ENCODE results near the gene PITX1. TPM values are rescaled to one million over a fixed set of nuclear protein-coding genes. Genes with fewer than 3 reads are reported as not detected.

The PITX1 gene
- total and polyA plus RNA-seq, 2 donors (not counting 1 experiment from before 2014, with no cell fraction given): 0.13 TPM; not detected in 1

- peaks cover 21% of the 10 kb centered on the region in 2 donors for H3K4me1 ChIP-seq (ENCODE audit: control insufficient read depth in 2 of 2, insufficient read depth in 2 of 2, low read length in 2 of 2)
- Mint-ChIP-seq H3K9me3 (ENCODE audit: insufficient read depth) (no peaks in the 10 kb centered on the region), H3K27ac (no peak overlapping the region), H3K4me1 (peaks cover 24% of the 10 kb centered on the region), H3K27me3 (peaks cover 67% of the 10 kb centered on the region), H3K4me3 (no peak overlapping the region)
- no peaks in the 10 kb centered on the region for H3K36me3 ChIP-seq (replicated peaks in 1 of 2; ENCODE audit: control extremely low read depth in 1 of 2, control insufficient read depth in 1 of 2, extremely low read depth in 1 of 2, insufficient read depth in 2 of 2, low read length in 1 of 2)
- H4K20me1 ChIP-seq (ENCODE audit: control insufficient read depth, insufficient read depth, low read length, poor library complexity, severe bottlenecking): peaks cover under 1% of the 10 kb centered on the region
- DNase-seq (no peak), ATAC-seq (ENCODE audit: low read depth) (no peak)
- ChIA-PET POLR2A (no interaction called here), CTCF (no interaction called here)
- no peak overlapping the region for H3K4me2 ChIP-seq (replicated peaks; ENCODE audit: low read depth, low read length, poor library complexity, severe bottlenecking)
- TF ChIP-seq EZH2 (IDR thresholded peaks at IDR 0.05; ENCODE audit: borderline replicate concordance, insufficient read depth, low read depth, low read length, poor library complexity, severe bottlenecking) (no peak), CTCF (IDR thresholded peaks at IDR 0.05) (no peak)
- H3K9ac ChIP-seq (ENCODE audit: low read length): no peak overlapping the region
- H3K9me3 ChIP-seq (ENCODE audit: control extremely low read depth in 1 of 3, control insufficient read depth in 2 of 3, insufficient read depth in 1 of 3, low read length in 2 of 3): peaks cover 0 to 20% (median 0%) of the 10 kb centered on the region in 3 donors
- no peak overlapping the region for H2AFZ ChIP-seq (ENCODE audit: insufficient read depth, low read depth, low read length, poor library complexity, severe bottlenecking)
- no peak overlapping the region for H3K27ac ChIP-seq (ENCODE audit: low read length in 2 of 2)
- H3K79me2 ChIP-seq (ENCODE audit: control insufficient read depth, insufficient read depth, low read length): no peaks in the 10 kb centered on the region
- H3K27me3 ChIP-seq (replicated peaks in 1 of 4; ENCODE audit: control extremely low read depth in 1 of 4, control insufficient read depth in 3 of 4, insufficient read depth in 4 of 4, low read length in 3 of 4): peaks cover 0 to 90% (median 53%) of the 10 kb centered on the region in 4 experiments
- intact Hi-C loops (cut with micrococcal nuclease): loop anchor here (10.0 kb wide), 1 partner anchor 311 kb away; the partner anchor contains the start of gene CAMLG
- no peak overlapping the region for H3K4me3 ChIP-seq (ENCODE audit: control extremely low read depth in 1 of 5, extremely low read depth in 1 of 5, insufficient read depth in 1 of 5, low read depth in 2 of 5, low read length in 4 of 5)
Observed at GRCh38 chr5:135045488-135045887, 11.5 kb upstream of the PITX1 start.

GRCh38 chr5:135042595-135042994 lies 8.6 kb upstream of the PITX1 start:
- H3K4me3 Mint-ChIP-seq: no peak overlapping the region
- ChIA-PET CTCF (no interaction called here), POLR2A (no interaction called here)
- no peak overlapping the region for H3K9ac ChIP-seq (ENCODE audit: low read length)
- ATAC-seq (ENCODE audit: low read depth) (no peak), DNase-seq (no peak)
- no peaks in the 10 kb centered on the region for H3K9me3 Mint-ChIP-seq (ENCODE audit: insufficient read depth)
- no CpG with 5 or more reads among the region's 1 CpG for WGBS (ENCODE audit: insufficient coverage)
- peaks cover 27% of the 10 kb centered on the region for H3K4me1 Mint-ChIP-seq
- H3K4me2 ChIP-seq (replicated peaks; ENCODE audit: low read depth, low read length, poor library complexity, severe bottlenecking): no peak overlapping the region
- peaks cover 56% of the 10 kb centered on the region for H3K27me3 Mint-ChIP-seq
- H2AFZ ChIP-seq (ENCODE audit: insufficient read depth, low read depth, low read length, poor library complexity, severe bottlenecking): no peak overlapping the region
- H3K27ac ChIP-seq (ENCODE audit: low read length in 2 of 2): no peak overlapping the region
- H3K27me3 ChIP-seq (replicated peaks in 1 of 4; ENCODE audit: control extremely low read depth in 1 of 4, control insufficient read depth in 3 of 4, insufficient read depth in 4 of 4, low read length in 3 of 4): peaks cover 0 to 89% (median 60%) of the 10 kb centered on the region in 4 experiments
- no peaks in the 10 kb centered on the region for H3K36me3 ChIP-seq (replicated peaks in 1 of 2; ENCODE audit: control extremely low read depth in 1 of 2, control insufficient read depth in 1 of 2, extremely low read depth in 1 of 2, insufficient read depth in 2 of 2, low read length in 1 of 2)
- peaks cover 32 to 45% of the 10 kb centered on the region in 2 donors for H3K4me1 ChIP-seq (ENCODE audit: control insufficient read depth in 2 of 2, insufficient read depth in 2 of 2, low read length in 2 of 2)
- H3K4me3 ChIP-seq (ENCODE audit: control extremely low read depth in 1 of 5, extremely low read depth in 1 of 5, insufficient read depth in 1 of 5, low read depth in 2 of 5, low read length in 4 of 5): no peak overlapping the region
- peaks cover 0 to 39% (median 0%) of the 10 kb centered on the region in 3 donors for H3K9me3 ChIP-seq (ENCODE audit: control extremely low read depth in 1 of 3, control insufficient read depth in 2 of 3, insufficient read depth in 1 of 3, low read length in 2 of 3)
- TF ChIP-seq CTCF (IDR thresholded peaks at IDR 0.05): no peak
- TF ChIP-seq EZH2 (IDR thresholded peaks at IDR 0.05; ENCODE audit: borderline replicate concordance, insufficient read depth, low read depth, low read length, poor library complexity, severe bottlenecking): no peak
- intact Hi-C loops (cut with micrococcal nuclease): loop anchor here (10.0 kb wide), 1 partner anchor 308 kb away; the partner anchor contains the start of gene CAMLG
- peaks cover 23% of the 10 kb centered on the region for H4K20me1 ChIP-seq (ENCODE audit: control insufficient read depth, insufficient read depth, low read length, poor library complexity, severe bottlenecking)
- no peaks in the 10 kb centered on the region for H3K79me2 ChIP-seq (ENCODE audit: control insufficient read depth, insufficient read depth, low read length)
- no peak overlapping the region for H3K27ac Mint-ChIP-seq
